ENCODE data around the gene COL5A1.
"Not testable (repeated sequence)": the region's sequence is repeated elsewhere in the genome, so short reads cannot be mapped to it uniquely, and the experiment has no call there.

The COL5A1 gene

DNA sequence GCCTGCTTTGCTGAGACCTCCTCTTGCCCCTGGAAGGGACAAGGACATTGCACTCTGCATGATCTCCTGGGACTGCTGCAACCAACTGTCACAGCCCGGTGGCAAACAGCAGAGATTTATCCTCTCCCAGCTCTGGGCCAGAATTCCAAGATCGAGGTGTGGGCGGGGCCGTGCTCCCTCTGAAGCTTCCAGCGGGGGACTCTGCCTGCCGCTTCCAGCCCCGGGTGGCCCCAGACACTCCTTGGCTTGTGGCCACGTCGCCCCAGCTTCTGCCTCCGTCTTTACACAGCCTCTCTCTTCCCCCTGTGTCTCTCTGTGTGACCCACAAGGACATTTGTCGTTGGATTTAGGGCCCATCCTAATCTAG is 67.1 kb downstream of the COL5A1 start:
- peaks cover 19% of the 10 kb centered on the region for H3K4me1 ChIP-seq (ENCODE audit: insufficient read depth, insufficient read length)
- H3K36me3 ChIP-seq (ENCODE audit: insufficient read depth, insufficient read length, low read length) = peaks cover 85% of the 10 kb centered on the region
- H3K9ac ChIP-seq (ENCODE audit: insufficient read length, low read depth) = no peak overlapping the region
- H3K9me3 ChIP-seq (ENCODE audit: insufficient read depth, low read length) = no peaks in the 10 kb centered on the region
- no peaks in the 10 kb centered on the region for H3K27me3 ChIP-seq (ENCODE audit: insufficient read depth, insufficient read length)
- no peak overlapping the region for H3K4me3 ChIP-seq (ENCODE audit: insufficient read length, low read depth)
- no peak for DNase-seq (ENCODE audit: low read depth, low spot score)
- no peak for TF ChIP-seq SUZ12 (IDR thresholded peaks at IDR 0.05; ENCODE audit: extremely low read depth, insufficient read depth, insufficient read length)
- no peak for TF ChIP-seq YY1 (IDR thresholded peaks at IDR 0.05; ENCODE audit: insufficient read depth, insufficient read length)
- no peak for TF ChIP-seq ZNF274 (IDR thresholded peaks at IDR 0.05; ENCODE audit: low read depth, low read length)

DNA sequence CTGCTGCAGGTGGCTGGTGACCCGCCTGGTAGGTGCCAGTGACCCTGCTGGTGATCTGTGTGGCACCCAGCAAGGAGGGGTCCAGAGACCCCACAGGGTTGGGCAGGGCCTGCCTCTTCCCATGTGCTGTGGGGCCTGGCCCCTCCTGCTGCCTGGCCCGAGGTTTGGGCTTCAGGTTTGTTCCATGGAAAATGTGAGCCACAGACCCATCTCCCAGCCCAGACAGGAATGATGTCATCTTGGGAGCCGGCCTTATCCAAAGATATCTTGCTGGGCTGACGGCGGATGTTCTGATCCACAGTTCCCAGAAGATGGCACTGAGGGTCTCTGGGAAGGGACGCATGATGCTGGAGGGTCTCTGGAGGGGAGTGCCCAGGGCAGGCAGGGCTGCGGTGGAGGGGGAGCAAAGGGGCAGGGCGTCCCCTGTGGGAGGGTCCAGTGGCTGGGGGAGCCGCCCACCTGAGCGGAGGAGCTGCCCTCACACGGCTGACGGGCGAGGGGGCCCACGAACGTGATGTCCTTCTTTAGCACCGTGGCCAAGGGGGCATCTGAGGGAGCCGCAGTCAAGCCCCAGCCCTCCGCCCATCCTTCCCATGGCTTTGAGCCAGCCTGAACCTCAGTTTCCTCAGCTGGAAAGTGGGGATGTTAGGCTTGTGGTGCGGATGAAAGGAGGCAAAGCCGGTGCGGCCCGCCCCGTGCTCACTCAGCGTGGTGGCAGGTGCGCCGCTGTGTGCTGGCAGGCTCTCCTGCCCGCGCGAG is 68.1 kb downstream of the COL5A1 start:
- H3K36me3 ChIP-seq (ENCODE audit: insufficient read depth, insufficient read length, low read length) = peaks cover 87% of the 10 kb centered on the region

DNA sequence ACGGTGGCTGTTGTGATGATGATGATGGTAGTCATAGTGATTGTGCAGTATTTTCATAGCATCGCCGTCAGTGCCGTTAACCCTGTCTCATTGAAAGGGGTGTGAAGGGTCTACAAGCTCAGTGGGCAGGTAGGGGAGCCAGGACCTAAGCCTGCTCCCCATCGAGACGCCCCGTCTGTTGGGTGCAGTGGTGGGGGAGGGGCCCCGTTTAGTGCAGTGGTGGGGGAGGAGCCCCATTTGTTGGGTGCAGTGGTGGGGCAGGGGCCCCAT is 68.6 kb downstream of the COL5A1 start:
- no peak overlapping the region for H3K9ac ChIP-seq (ENCODE audit: insufficient read length, low read depth)
- peaks cover 19% of the 10 kb centered on the region for H3K4me1 ChIP-seq (ENCODE audit: insufficient read depth, insufficient read length)
- no peaks in the 10 kb centered on the region for H3K27me3 ChIP-seq (ENCODE audit: insufficient read depth, insufficient read length)
- peaks cover 84% of the 10 kb centered on the region for H3K36me3 ChIP-seq (ENCODE audit: insufficient read depth, insufficient read length, low read length)
- no peak for DNase-seq (ENCODE audit: low read depth, low spot score)
- TF ChIP-seq SUZ12 (IDR thresholded peaks at IDR 0.05; ENCODE audit: extremely low read depth, insufficient read depth, insufficient read length) (no peak), ZNF274 (IDR thresholded peaks at IDR 0.05; ENCODE audit: low read depth, low read length) (no peak), YY1 (IDR thresholded peaks at IDR 0.05; ENCODE audit: insufficient read depth, insufficient read length) (no peak)
- no peaks in the 10 kb centered on the region for H3K9me3 ChIP-seq (ENCODE audit: insufficient read depth, low read length)
- no peak overlapping the region for H3K4me3 ChIP-seq (ENCODE audit: insufficient read length, low read depth)

More for the DNA sequence above, 68.1 kb downstream of the COL5A1 start:
- Histone ChIP-seq H3K9me3 (ENCODE audit: insufficient read depth, low read length) (no peaks in the 10 kb centered on the region), H3K4me1 (ENCODE audit: insufficient read depth, insufficient read length) (peaks cover 19% of the 10 kb centered on the region), H3K27me3 (ENCODE audit: insufficient read depth, insufficient read length) (no peaks in the 10 kb centered on the region), H3K9ac (ENCODE audit: insufficient read length, low read depth) (no peak overlapping the region), H3K4me3 (ENCODE audit: insufficient read length, low read depth) (no peak overlapping the region)
- no peak for DNase-seq (ENCODE audit: low read depth, low spot score)
- TF ChIP-seq ZNF274 (IDR thresholded peaks at IDR 0.05; ENCODE audit: low read depth, low read length) (no peak), SUZ12 (IDR thresholded peaks at IDR 0.05; ENCODE audit: extremely low read depth, insufficient read depth, insufficient read length) (no peak), YY1 (IDR thresholded peaks at IDR 0.05; ENCODE audit: insufficient read depth, insufficient read length) (no peak)

DNA sequence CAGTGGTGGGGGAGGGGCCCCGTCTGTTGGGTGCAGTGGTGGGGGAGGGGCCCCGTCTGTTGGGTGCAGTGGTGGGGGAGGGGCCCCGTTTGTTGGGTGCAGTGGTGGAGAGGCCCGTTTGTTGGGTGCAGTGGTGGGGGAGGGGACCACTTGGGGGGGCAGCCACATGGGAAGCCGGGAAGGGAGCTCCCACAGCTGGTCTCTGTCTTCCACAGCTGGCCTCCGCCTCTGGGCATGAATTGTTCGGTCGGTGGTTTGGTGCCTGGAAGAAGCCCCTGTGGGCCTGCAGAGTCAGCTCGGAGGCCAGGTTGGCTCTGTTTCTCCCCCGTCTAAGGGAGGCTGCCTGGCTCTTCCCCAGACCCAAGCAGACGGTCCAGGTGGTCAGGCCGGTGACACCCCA is 69.3 kb downstream of the COL5A1 start:
- TF ChIP-seq ZNF274 (IDR thresholded peaks at IDR 0.05; ENCODE audit: low read depth, low read length) (no peak), SUZ12 (IDR thresholded peaks at IDR 0.05; ENCODE audit: extremely low read depth, insufficient read depth, insufficient read length) (no peak), YY1 (IDR thresholded peaks at IDR 0.05; ENCODE audit: insufficient read depth, insufficient read length) (no peak)
- no peaks in the 10 kb centered on the region for H3K9me3 ChIP-seq (ENCODE audit: insufficient read depth, low read length)
- no peaks in the 10 kb centered on the region for H3K27me3 ChIP-seq (ENCODE audit: insufficient read depth, insufficient read length)
- H3K4me3 ChIP-seq (ENCODE audit: insufficient read length, low read depth) = no peak overlapping the region
- peaks cover 84% of the 10 kb centered on the region for H3K36me3 ChIP-seq (ENCODE audit: insufficient read depth, insufficient read length, low read length)
- H3K4me1 ChIP-seq (ENCODE audit: insufficient read depth, insufficient read length) = peaks cover 17% of the 10 kb centered on the region
- H3K9ac ChIP-seq (ENCODE audit: insufficient read length, low read depth) = no peak overlapping the region
- no peak for DNase-seq (ENCODE audit: low read depth, low spot score)

DNA sequence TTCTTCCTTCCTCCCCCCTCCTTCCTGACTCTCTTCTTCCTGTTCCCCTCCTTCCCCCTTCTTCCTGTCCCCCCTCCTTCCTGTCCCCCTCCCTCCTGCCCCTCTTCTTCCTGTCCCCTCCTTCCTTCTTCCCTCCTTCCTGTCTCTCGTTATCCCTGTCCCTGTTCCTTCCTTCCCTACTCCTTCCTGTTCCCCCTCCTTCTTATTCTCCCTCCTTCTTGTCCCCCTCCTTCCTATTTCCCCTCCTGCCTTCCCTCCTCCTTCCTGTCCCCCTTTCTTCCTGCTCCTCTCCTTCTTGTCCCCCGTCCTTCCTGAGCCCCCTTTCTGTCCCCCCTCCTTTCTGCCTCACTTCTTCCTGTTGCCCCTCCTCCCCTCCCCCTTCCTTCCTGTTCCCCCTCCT is 70.6 kb downstream of the COL5A1 start:
- no peak for DNase-seq (ENCODE audit: low read depth, low spot score)
- H3K36me3 ChIP-seq (ENCODE audit: insufficient read depth, insufficient read length, low read length) = peaks cover 85% of the 10 kb centered on the region

DNA sequence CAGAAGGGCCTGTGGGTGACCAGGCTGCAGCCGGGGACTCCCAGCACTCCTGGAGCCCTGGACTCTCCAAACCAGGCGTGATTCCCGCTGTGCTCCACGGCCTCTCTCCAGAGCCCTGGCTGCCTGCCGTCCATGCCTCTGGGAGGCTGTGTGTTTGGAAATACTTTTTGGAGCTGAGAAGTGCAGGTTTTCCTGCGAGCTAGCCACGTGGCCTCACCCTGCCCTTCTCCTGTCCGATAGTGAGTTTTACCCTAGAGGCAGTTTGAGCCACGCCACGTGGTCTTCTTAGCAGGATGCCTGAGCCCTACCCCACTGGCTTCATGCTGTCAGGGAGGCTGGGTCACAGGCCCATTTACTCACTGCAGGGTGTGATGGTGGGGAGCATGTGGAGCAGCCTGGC is 71.3 kb downstream of the COL5A1 start:
- Histone ChIP-seq H3K36me3 (ENCODE audit: insufficient read depth, insufficient read length, low read length) (peaks cover 85% of the 10 kb centered on the region), H3K4me1 (ENCODE audit: insufficient read depth, insufficient read length) (peaks cover 11% of the 10 kb centered on the region), H3K9ac (ENCODE audit: insufficient read length, low read depth) (no peak overlapping the region), H3K9me3 (ENCODE audit: insufficient read depth, low read length) (no peaks in the 10 kb centered on the region), H3K27me3 (ENCODE audit: insufficient read depth, insufficient read length) (no peaks in the 10 kb centered on the region), H3K4me3 (ENCODE audit: insufficient read length, low read depth) (no peak overlapping the region)
- TF ChIP-seq SUZ12 (IDR thresholded peaks at IDR 0.05; ENCODE audit: extremely low read depth, insufficient read depth, insufficient read length) = no peak
- no peak for TF ChIP-seq YY1 (IDR thresholded peaks at IDR 0.05; ENCODE audit: insufficient read depth, insufficient read length)
- TF ChIP-seq ZNF274 (IDR thresholded peaks at IDR 0.05; ENCODE audit: low read depth, low read length) = no peak
- DNase-seq (ENCODE audit: low read depth, low spot score) = no peak

More for the DNA sequence above, 70.6 kb downstream of the COL5A1 start:
- H3K9ac ChIP-seq (ENCODE audit: insufficient read length, low read depth) = no peak overlapping the region
- H3K9me3 ChIP-seq (ENCODE audit: insufficient read depth, low read length) = no peaks in the 10 kb centered on the region
- H3K4me3 ChIP-seq (ENCODE audit: insufficient read length, low read depth) = no peak overlapping the region
- H3K4me1 ChIP-seq (ENCODE audit: insufficient read depth, insufficient read length) = peaks cover 17% of the 10 kb centered on the region
- TF ChIP-seq SUZ12 (IDR thresholded peaks at IDR 0.05; ENCODE audit: extremely low read depth, insufficient read depth, insufficient read length) (no peak), YY1 (IDR thresholded peaks at IDR 0.05; ENCODE audit: insufficient read depth, insufficient read length) (no peak), ZNF274 (IDR thresholded peaks at IDR 0.05; ENCODE audit: low read depth, low read length) (no peak)
- no peaks in the 10 kb centered on the region for H3K27me3 ChIP-seq (ENCODE audit: insufficient read depth, insufficient read length)

DNA sequence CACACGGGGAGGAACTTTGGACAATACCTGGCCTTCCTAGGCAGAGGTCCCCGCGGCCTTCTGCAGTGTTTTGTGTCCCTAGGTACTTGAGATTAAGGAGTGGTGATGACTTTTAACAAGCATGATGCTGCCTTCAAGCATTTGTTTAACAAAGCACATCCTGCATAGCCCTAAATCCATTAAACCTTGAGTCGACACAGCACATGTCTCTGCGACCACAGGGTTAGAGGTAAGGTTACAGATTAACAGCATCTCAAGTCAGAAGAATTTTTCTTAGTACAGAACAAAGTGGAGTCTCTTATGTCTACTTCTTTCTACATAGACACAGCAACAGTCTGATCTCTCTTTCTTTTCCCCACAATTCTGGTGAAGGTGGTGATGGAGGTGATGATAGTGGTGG is 73.9 kb downstream of the COL5A1 start:
- not testable (repeated sequence) for DNase-seq (ENCODE audit: low read depth, low spot score); H3K9ac ChIP-seq (ENCODE audit: insufficient read length, low read depth); H3K4me3 ChIP-seq (ENCODE audit: insufficient read length, low read depth); H3K27me3 ChIP-seq (ENCODE audit: insufficient read depth, insufficient read length); H3K9me3 ChIP-seq (ENCODE audit: insufficient read depth, low read length); H3K4me1 ChIP-seq (ENCODE audit: insufficient read depth, insufficient read length)
- H3K36me3 ChIP-seq (ENCODE audit: insufficient read depth, insufficient read length, low read length) = peaks cover 87% of the 10 kb centered on the region
